VCaP (cell line): ENCODE measurements around the gene TMEM212.

Experiments
- H3K27ac ChIP-seq: fragments of 450-650 bp; 2 replicates; pipeline ENCODE4 v1.5.1; 2017
- TF ChIP-seq, protein P1 (sequence below): fragments of 450-650 bp; conservative IDR thresholded peaks from 2 replicates; pipeline ENCODE4 v1.5.1; 2017; ENCODE audit warnings: mild to moderate bottlenecking, moderate library complexity

Gene TMEM212

DNA sequence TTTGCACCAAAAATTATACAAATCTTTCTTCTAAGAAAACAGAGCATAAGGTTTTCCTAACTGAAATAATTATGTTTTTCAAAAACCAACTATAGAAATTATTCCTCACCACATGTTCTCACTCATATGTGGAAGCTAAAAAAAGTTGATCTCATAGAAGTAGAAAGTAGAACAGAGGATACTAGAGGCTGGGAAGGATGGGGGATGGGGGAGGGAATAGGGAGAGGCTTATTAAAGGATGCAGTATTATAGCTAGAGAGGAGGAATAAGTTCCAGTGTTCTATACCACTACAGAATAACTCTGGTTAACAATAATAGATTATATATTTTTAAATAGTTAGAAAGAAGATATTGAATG is 12.7 kb upstream of the TMEM212 start:
- H3K27ac ChIP-seq, result no peak overlapping the region
- TF ChIP-seq, protein P1, sequence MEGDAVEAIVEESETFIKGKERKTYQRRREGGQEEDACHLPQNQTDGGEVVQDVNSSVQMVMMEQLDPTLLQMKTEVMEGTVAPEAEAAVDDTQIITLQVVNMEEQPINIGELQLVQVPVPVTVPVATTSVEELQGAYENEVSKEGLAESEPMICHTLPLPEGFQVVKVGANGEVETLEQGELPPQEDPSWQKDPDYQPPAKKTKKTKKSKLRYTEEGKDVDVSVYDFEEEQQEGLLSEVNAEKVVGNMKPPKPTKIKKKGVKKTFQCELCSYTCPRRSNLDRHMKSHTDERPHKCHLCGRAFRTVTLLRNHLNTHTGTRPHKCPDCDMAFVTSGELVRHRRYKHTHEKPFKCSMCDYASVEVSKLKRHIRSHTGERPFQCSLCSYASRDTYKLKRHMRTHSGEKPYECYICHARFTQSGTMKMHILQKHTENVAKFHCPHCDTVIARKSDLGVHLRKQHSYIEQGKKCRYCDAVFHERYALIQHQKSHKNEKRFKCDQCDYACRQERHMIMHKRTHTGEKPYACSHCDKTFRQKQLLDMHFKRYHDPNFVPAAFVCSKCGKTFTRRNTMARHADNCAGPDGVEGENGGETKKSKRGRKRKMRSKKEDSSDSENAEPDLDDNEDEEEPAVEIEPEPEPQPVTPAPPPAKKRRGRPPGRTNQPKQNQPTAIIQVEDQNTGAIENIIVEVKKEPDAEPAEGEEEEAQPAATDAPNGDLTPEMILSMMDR, result no peak

DNA sequence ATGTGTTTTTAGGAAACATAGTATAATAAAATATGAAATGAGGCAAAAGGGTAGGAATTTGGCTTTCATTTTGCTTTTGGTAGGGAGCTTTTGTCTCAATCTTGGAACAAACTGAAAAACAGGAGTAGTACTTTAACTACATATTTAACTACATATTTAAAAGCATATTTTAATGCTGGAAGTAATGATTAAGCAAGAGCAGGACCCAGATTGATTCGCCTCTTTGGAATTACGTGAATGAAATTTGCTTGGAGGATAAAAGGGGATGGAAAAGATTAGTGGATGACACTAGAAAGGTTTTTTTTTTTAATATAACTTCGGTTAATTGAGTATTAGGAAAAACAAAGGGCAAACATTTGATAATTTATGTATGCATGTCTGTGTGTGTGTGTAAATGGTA is 11.2 kb upstream of the TMEM212 start:
- no peak overlapping the region for H3K27ac ChIP-seq
- TF ChIP-seq, protein P1, result no peak

DNA sequence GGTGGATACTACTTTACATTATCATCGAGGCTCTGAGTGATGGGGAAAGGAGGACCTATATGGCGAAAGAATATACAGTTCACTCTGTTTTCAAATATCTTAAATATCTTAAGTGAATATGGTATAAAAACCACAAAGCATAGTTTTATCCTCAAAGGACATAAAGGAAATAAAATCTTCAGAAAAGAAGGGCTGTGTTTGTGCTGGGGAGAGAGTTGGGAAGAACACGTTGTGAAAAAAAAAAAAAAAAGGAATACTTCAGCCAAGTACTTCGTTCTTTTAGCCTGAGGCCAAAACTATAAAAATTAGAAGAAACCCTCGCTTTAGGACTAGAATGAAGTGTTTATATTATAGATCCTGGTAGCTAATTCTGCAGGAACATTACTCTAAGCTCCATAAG is 10.2 kb upstream of the TMEM212 start:
- TF ChIP-seq, protein P1, result no peak
- no peak overlapping the region for H3K27ac ChIP-seq

DNA sequence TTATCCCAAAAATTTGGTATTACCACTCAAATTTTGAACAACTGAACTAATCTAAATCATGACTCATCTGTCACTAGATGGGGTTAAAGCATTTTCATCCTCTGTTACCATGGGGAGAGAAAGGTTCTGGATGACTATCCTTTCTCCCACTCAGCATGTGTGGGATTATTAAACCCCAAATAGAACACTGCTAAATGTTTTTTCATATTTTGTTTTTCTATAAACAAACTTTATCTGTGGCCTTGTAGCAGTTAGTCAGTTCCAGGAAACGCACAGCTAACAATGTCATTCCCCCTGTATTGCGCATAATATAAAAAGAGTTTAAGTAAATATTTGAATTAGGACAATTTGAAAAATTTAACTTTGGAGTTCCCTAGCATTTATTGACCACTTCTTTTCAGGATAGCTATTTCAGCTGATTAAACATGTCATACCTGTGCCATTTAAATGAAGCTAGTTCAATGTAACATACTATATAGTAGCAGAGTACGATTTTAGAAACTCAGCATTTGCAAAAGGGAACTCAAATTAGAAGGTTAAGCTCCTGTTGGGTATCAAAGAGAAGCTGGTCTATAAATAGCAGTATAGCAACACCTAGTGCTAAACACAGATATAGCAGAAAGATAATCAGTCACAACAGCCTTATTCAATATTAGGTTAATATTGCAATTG is 9.2 kb upstream of the TMEM212 start:
- H3K27ac ChIP-seq, result no peak overlapping the region
- TF ChIP-seq, protein P1, result peak; percentile 72

DNA sequence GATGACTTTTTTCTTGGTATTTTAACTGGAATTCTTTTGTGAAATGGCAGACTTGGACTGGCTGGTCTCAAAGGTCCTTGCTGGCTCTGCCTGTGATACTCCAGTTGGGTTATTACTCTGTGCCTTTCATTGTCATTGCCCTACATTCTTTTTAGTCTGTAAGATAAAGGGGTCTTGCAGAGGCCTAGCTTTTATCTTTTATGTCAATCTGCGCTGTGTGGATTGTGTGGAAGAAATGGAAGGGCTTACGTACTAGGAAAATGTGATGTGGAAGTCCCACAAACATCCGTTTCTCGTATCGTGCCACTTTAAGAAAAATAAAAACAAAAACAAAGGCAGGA is 8.7 kb upstream of the TMEM212 start:
- H3K27ac ChIP-seq, result no peak overlapping the region
- TF ChIP-seq, protein P1, result peak; percentile 30

DNA sequence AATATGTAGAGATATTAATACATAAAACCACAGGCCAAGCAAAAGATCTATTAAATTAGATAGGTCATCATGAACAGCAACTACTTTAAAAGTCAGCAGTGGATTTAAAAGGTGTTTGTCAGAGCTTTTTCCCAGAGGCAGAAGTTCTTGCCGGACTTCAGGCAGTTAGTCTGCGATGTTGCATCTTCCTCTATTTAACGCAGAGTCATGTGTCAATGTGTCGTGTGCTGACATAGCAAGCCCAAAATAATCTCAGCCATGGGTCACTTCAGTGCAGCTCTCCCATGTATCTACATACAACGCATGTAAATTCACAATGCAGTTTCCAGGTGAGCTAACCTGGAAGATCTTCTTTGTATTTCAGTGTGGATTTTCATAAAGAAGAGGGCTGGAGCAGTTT is 8.0 kb upstream of the TMEM212 start:
- TF ChIP-seq, protein P1, result no peak
- H3K27ac ChIP-seq, result no peak overlapping the region

DNA sequence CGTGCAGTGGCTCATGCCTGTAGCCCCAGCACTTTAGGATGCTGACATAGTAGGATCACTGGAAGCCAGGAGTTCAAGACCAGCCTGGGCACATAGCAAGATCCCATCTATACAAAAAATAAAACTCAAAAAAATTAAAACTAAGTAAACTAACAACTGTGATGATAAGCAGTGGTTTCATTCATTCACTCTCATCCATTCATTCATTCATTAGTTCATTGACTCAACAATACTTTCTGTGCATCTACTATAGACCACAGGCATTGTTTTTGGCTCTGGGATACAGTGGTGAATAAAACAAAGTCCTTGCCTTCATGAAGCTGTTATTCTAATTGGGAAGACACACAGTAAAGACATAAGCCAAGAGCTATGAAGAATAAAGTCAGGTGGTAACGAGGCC is 7.5 kb upstream of the TMEM212 start:
- no peak overlapping the region for H3K27ac ChIP-seq
- TF ChIP-seq, protein P1, result no peak
